Endothelial cell of umbilical vein (primary cell): ENCODE results near the gene P2RY6. TPM values are rescaled to one million over a fixed set of nuclear protein-coding genes. Genes with fewer than 3 reads are reported as not detected.

ENCODE experiments used
- BruUV-seq: library from RNA; stranded (reverse); fragments of 400-500 nt; replicated peaks from 2 replicates; lab custom pipeline; 2021; lab: Mats Ljungman, UMichigan
- CTCF ChIA-PET: fragments of 300-600, 350-600 bp; sonication (Branson Sonifier 250); formaldehyde crosslinking; loops from one replicate; lab custom pipeline; 2021; ENCODE audit warnings: antibody characterized with exemption, inconsistent platforms; lab: Charles Lee
- POLR2A ChIA-PET: fragments of 300-600, 350-600 bp; sonication (Branson Sonifier 250); formaldehyde crosslinking; loops from one replicate; lab custom pipeline; 2021; ENCODE audit warnings: antibody characterized with exemption, inconsistent platforms; lab: Charles Lee
- DNase-seq: peaks from one replicate; pipeline ENCODE4 v3.0.0-alpha.2; 2011; ENCODE audit warnings: low read depth, low spot score
- FAIRE-seq: peaks from 2 replicates; lab custom pipeline; 2011; peaks lifted over from hg19 to GRCh38; lab: Jason Lieb, UNC
- H2AFZ ChIP-seq: 2 replicates; pipeline ENCODE4 v1.6.0; 2012; ENCODE audit warnings: low read depth, low read length, control low read depth, inconsistent platforms
- H3K27ac ChIP-seq: 2 replicates; pipeline ENCODE4 v1.5.1; 2011; ENCODE audit warnings: low read depth, mild to moderate bottlenecking, control low read depth, low read length, moderate library complexity; ENCODE audit not compliant: insufficient read depth
- H3K27me3 ChIP-seq, 2 experiments: 2 replicates each; pipeline versions ENCODE4 v1.6.0 to v1.6.1; 2011; ENCODE audit warnings: low read length in 2 of 2, mixed read lengths in 1 of 2; ENCODE audit not compliant: control insufficient read depth in 2 of 2, insufficient read depth in 2 of 2
- H3K36me3 ChIP-seq, 2 experiments: 2 replicates in 1 of 2; 3 replicates in 1 of 2; pipeline ENCODE4 v1.5.1; 2011; ENCODE audit warnings: low read length in 2 of 2, mild to moderate bottlenecking in 1 of 2, moderate library complexity in 1 of 2; ENCODE audit not compliant: control insufficient read depth in 2 of 2, insufficient read depth in 2 of 2; ENCODE audit errors: extremely low read depth in 1 of 2
- H3K4me1 ChIP-seq: 3 replicates; pipeline ENCODE4 v1.5.1; 2011; ENCODE audit warnings: mild to moderate bottlenecking, low read length; ENCODE audit not compliant: control insufficient read depth, insufficient read depth; ENCODE audit errors: extremely low read depth
- H3K4me2 ChIP-seq: 2 replicates; pipeline ENCODE4 v1.6.1; 2011; ENCODE audit warnings: low read length, control low read depth, mixed read lengths; ENCODE audit not compliant: insufficient read depth
- H3K4me3 ChIP-seq, 3 experiments: fragments of 200-600 bp in 1 of 3; sonication (generic), shearing (Covaris generic) in 1 of 3; replicated peaks in 1 of 3; 2 replicates each; pipeline ENCODE4 v1.5.1; 2011 to 2016; ENCODE audit warnings: control low read depth in 3 of 3, low read length in 3 of 3, mild to moderate bottlenecking in 2 of 3, inconsistent platforms in 1 of 3, low read depth in 1 of 3, moderate library complexity in 1 of 3; ENCODE audit not compliant: insufficient read depth in 1 of 3
- H3K79me2 ChIP-seq: 2 replicates; pipeline ENCODE4 v1.6.0; 2012; ENCODE audit warnings: low read length, inconsistent platforms; ENCODE audit not compliant: control insufficient read depth, insufficient read depth
- H3K9ac ChIP-seq: replicated peaks from 2 replicates; pipeline ENCODE3; 2011; ENCODE audit warnings: low read length, control low read depth; ENCODE audit not compliant: insufficient read depth; ENCODE audit errors: extremely low read depth
- H3K9me1 ChIP-seq: replicated peaks from 3 replicates; pipeline ENCODE4 v1.6.0; 2011; ENCODE audit warnings: mild to moderate bottlenecking, low read length; ENCODE audit not compliant: control insufficient read depth, insufficient read depth; ENCODE audit errors: extremely low read depth
- H3K9me3 ChIP-seq: replicated peaks from 2 replicates; pipeline ENCODE4 v1.5.1; 2012; ENCODE audit warnings: low read length, inconsistent platforms; ENCODE audit not compliant: control insufficient read depth, insufficient read depth
- H4K20me1 ChIP-seq: replicated peaks from 2 replicates; pipeline ENCODE3; 2011; ENCODE audit warnings: mild to moderate bottlenecking, low read length; ENCODE audit not compliant: control insufficient read depth, insufficient read depth; ENCODE audit errors: extremely low read depth
- CTCF ChIP-seq, 2 donors: IDR thresholded peaks; 1 replicate in 1 of 2; 2 replicates in 1 of 2; pipeline ENCODE4 v1.5.1; 2011; ENCODE audit warnings: low read length in 2 of 2, mild to moderate bottlenecking in 2 of 2, moderate library complexity in 2 of 2, control low read depth in 1 of 2, inconsistent platforms in 1 of 2, low read depth in 1 of 2; ENCODE audit not compliant: insufficient read depth in 1 of 2; ENCODE audit errors: extremely low read depth in 1 of 2
- EZH2 ChIP-seq: IDR thresholded peaks from 2 replicates; pipeline ENCODE4 v1.6.1; 2012; ENCODE audit warnings: borderline replicate concordance, low read depth, mild to moderate bottlenecking, moderate library complexity, low read length, inconsistent platforms; ENCODE audit not compliant: severe bottlenecking
- FOS ChIP-seq: IDR thresholded peaks from 2 replicates; pipeline ENCODE4 v1.6.1; 2011; ENCODE audit warnings: mild to moderate bottlenecking, low read length, moderate library complexity, borderline replicate concordance; ENCODE audit not compliant: insufficient read depth
- GATA2 ChIP-seq: IDR thresholded peaks from 2 replicates; pipeline ENCODE4 v1.7.0; 2011; ENCODE audit warnings: low read depth, mild to moderate bottlenecking, moderate library complexity, mixed read lengths, low read length; ENCODE audit not compliant: insufficient read length, insufficient read depth
- JUN ChIP-seq: IDR thresholded peaks from 2 replicates; pipeline ENCODE4 v1.6.1; 2011; ENCODE audit warnings: borderline replicate concordance, low read depth; ENCODE audit not compliant: insufficient read length, insufficient read depth
- MAX ChIP-seq: IDR thresholded peaks from 2 replicates; pipeline ENCODE4 v1.6.1; 2011; ENCODE audit not compliant: insufficient read depth, insufficient read length
- MYC ChIP-seq: IDR thresholded peaks from one replicate; pipeline ENCODE4 v1.6.1; 2011; ENCODE audit warnings: mild to moderate bottlenecking, low read depth, low read length
- POLR2A ChIP-seq: IDR thresholded peaks from 2 replicates; pipeline ENCODE4 v1.6.1; 2012; ENCODE audit warnings: low read depth, mild to moderate bottlenecking, control low read depth, low read length
- POLR2AphosphoS5 ChIP-seq: IDR thresholded peaks from 2 replicates; pipeline ENCODE4 v1.6.1; 2012; ENCODE audit warnings: low read depth, mild to moderate bottlenecking, control low read depth, low read length, moderate library complexity; ENCODE audit not compliant: insufficient read depth
- dilution Hi-C: fragments of 300-500 bp; cut with MboI; formaldehyde crosslinking; loops from one replicate; pipeline ENCODE4 v1.15.0; 2019; ENCODE audit warnings: low sequenced_read_pairs; ENCODE audit not compliant: extremely low pct_ligation_motif_present
- intact Hi-C: fragments of 100-400 bp; cut with micrococcal nuclease; formaldehyde crosslinking; loops from one replicate; pipeline ENCODE4 v1.10.0; 2022
- polyA plus RNA-seq, 4 experiments: library from polyadenylated mRNA; depleted of rRNA in 3 of 4; stranded (reverse) in 3 of 4; unstranded in 1 of 4; fragments of >200 nt; gene quantifications; 2 replicates each; pipeline versions ENCODE4 v1.2.1 to v1.2.3, GENCODE V29; 2011 to 2012; ENCODE audit warnings: missing spikeins in 1 of 4
- total RNA-seq: library from RNA; stranded (reverse); gene quantifications from 2 replicates; pipeline ENCODE4 v1.2.3, GENCODE V29; 2021

The P2RY6 gene
- total and polyA plus RNA-seq, 2 donors (not counting 3 experiments of a cell fraction or from before 2014, with no cell fraction given) = 0.47 TPM; not detected in 1

GRCh38 chr11:73340164-73340563 is 68.0 kb downstream of the P2RY6 start:
- CTCF ChIA-PET = interaction anchor here (1.9 to 3.8 kb wide), 3 partner anchors 11 to 53 kb away, joined by 9 to 25 read pairs (median 11); no protein-coding TSS in a partner anchor
- intact Hi-C loops (no loop called here), dilution Hi-C loops (no loop called here)
- POLR2A ChIA-PET = no interaction called here
- peaks cover 7% of the 10 kb centered on the region for H3K4me1 ChIP-seq
- no peak for FAIRE-seq
- DNase-seq = no peak
- no peak overlapping the region for H3K4me2 ChIP-seq
- no peak overlapping the region for H3K4me3 ChIP-seq
- H2AFZ ChIP-seq = no peak overlapping the region
- H3K36me3 ChIP-seq = peaks cover 0 to 6% of the 10 kb centered on the region in 2 experiments
- no peaks in the 10 kb centered on the region for H3K9me1 ChIP-seq
- H3K9ac ChIP-seq = no peak overlapping the region
- TF ChIP-seq MYC (no peak), POLR2AphosphoS5 (no peak), CTCF (IDR thresholded peaks at IDR 0.05; ENCODE audit: extremely low read depth in 1 of 2, insufficient read depth in 1 of 2, low read depth in 1 of 2, low read length in 2 of 2) (no peak), EZH2 (no peak), FOS (no peak)
- no peaks in the 10 kb centered on the region for H3K9me3 ChIP-seq
- no peaks in the 10 kb centered on the region for H3K27me3 ChIP-seq
- no peak overlapping the region for H3K27ac ChIP-seq
- H3K79me2 ChIP-seq = no peaks in the 10 kb centered on the region
- BruUV-seq = no TSS peak
- H4K20me1 ChIP-seq = no peaks in the 10 kb centered on the region

- Histone ChIP-seq H3K27me3 (no peaks in the 10 kb centered on the region), H3K36me3 (peaks cover 0 to 4% of the 10 kb centered on the region in 2 experiments), H3K9ac (no peak overlapping the region), H3K9me1 (no peaks in the 10 kb centered on the region), H3K4me2 (no peak overlapping the region), H4K20me1 (no peaks in the 10 kb centered on the region), H2AFZ (no peak overlapping the region), H3K4me3 (no peak overlapping the region), H3K9me3 (no peaks in the 10 kb centered on the region), H3K27ac (no peak overlapping the region), H3K79me2 (no peaks in the 10 kb centered on the region), H3K4me1 (no peaks in the 10 kb centered on the region)
- FAIRE-seq (no peak), DNase-seq (no peak)
- POLR2A ChIA-PET = no interaction called here
- intact Hi-C loops = no loop called here
- BruUV-seq = no TSS peak
- dilution Hi-C loops = no loop called here
- TF ChIP-seq CTCF (IDR thresholded peaks at IDR 0.05; ENCODE audit: extremely low read depth in 1 of 2, insufficient read depth in 1 of 2, low read depth in 1 of 2, low read length in 2 of 2) (no peak), MYC (no peak), MAX (no peak), EZH2 (no peak), POLR2AphosphoS5 (no peak), JUN (no peak), GATA2 (no peak), FOS (no peak), POLR2A (no peak)
- CTCF ChIA-PET = interaction anchor here (1.5 to 3.8 kb wide), 2 partner anchors 8 to 36 kb away, joined by 13 to 25 read pairs; no protein-coding TSS in a partner anchor
These were observed 70.5 kb downstream of the P2RY6 start for GRCh38 chr11:73342633-73343032.
